ENCODE data around the gene TAF11L3. TPM values are rescaled to one million over a fixed set of nuclear protein-coding genes. Genes with fewer than 3 reads are reported as not detected.
"Not testable (repeated sequence)": the region's sequence is repeated elsewhere in the genome, so short reads cannot be mapped to it uniquely, and the experiment has no call there.

The TAF11L3 gene
- not detected for total RNA-seq
- not detected for polyA plus RNA-seq
- long read RNA-seq, donor 1, result 0 reads
- long read RNA-seq, donor 2, result 0 reads

- ATAC-seq (ENCODE audit: low FRiP score); H3K9me3 ChIP-seq (ENCODE audit: control insufficient read depth, low read length); H3K4me3 ChIP-seq (ENCODE audit: low read length in 2 of 2); intact Hi-C loops (cut with DNase I); H3K27ac ChIP-seq (ENCODE audit: low read depth in 1 of 2, low read length in 2 of 2); DNase-seq; H3K36me3 ChIP-seq (ENCODE audit: control insufficient read depth in 1 of 2, insufficient read depth in 2 of 2, low read length in 1 of 2); H3K4me1 ChIP-seq (ENCODE audit: control insufficient read depth in 1 of 2, insufficient read depth in 2 of 2, low read length in 2 of 2); H3K27me3 ChIP-seq (ENCODE audit: control insufficient read depth in 1 of 2, insufficient read depth in 2 of 2, low read length in 1 of 2): not testable (repeated sequence)
- no CpG with 5 or more reads among the region's 15 CpGs for WGBS, 2 donors
Observed at GRCh38 chr5:17518067-17518466, at the start of gene TAF11L3. TSS of gene TAF11L3 (plus strand) at chr5:17518367.

- intact Hi-C loops (cut with DNase I), result no loop called here
- Histone ChIP-seq H3K4me1 (ENCODE audit: control insufficient read depth in 1 of 2, insufficient read depth in 2 of 2, low read length in 2 of 2) (no peaks in the 10 kb centered on the region), H3K9me3 (ENCODE audit: control insufficient read depth, low read length) (peaks cover 3% of the 10 kb centered on the region), H3K36me3 (ENCODE audit: control insufficient read depth in 1 of 2, insufficient read depth in 2 of 2, low read length in 1 of 2) (no peaks in the 10 kb centered on the region), H3K4me3 (ENCODE audit: low read length in 2 of 2) (no peak overlapping the region), H3K27me3 (ENCODE audit: control insufficient read depth in 1 of 2, insufficient read depth in 2 of 2, low read length in 1 of 2) (no peaks in the 10 kb centered on the region), H3K27ac (ENCODE audit: low read depth in 1 of 2, low read length in 2 of 2) (no peak overlapping the region)
- no peak for ATAC-seq (ENCODE audit: low FRiP score)
- no peak for DNase-seq
Observed at GRCh38 chr5:17470064-17470463, 48.1 kb upstream of the TAF11L3 start.

GRCh38 chr5:17475064-17475463, 43.1 kb upstream of the TAF11L3 start:
- ATAC-seq (ENCODE audit: low FRiP score); H3K4me3 ChIP-seq (ENCODE audit: low read length in 2 of 2); intact Hi-C loops (cut with DNase I): not testable (repeated sequence)

GRCh38 chr5:17477043-17477442, 41.1 kb upstream of the TAF11L3 start:
- 85 to 88% methylated on average over 3 of the region's 3 CpGs for WGBS, 2 donors
- no peak for ATAC-seq (ENCODE audit: low FRiP score)
- intact Hi-C loops (cut with DNase I), result no loop called here
- no peak overlapping the region for H3K27ac ChIP-seq (ENCODE audit: low read depth in 1 of 2, low read length in 2 of 2)
- H3K36me3 ChIP-seq (ENCODE audit: control insufficient read depth in 1 of 2, insufficient read depth in 2 of 2, low read length in 1 of 2), result no peaks in the 10 kb centered on the region
- H3K4me1 ChIP-seq (ENCODE audit: control insufficient read depth in 1 of 2, insufficient read depth in 2 of 2, low read length in 2 of 2), result no peaks in the 10 kb centered on the region
- no peaks in the 10 kb centered on the region for H3K27me3 ChIP-seq (ENCODE audit: control insufficient read depth in 1 of 2, insufficient read depth in 2 of 2, low read length in 1 of 2)
- DNase-seq, result no peak
- no peaks in the 10 kb centered on the region for H3K9me3 ChIP-seq (ENCODE audit: control insufficient read depth, low read length)
- H3K4me3 ChIP-seq (ENCODE audit: low read length in 2 of 2), result no peak overlapping the region

More at GRCh38 chr5:17475064-17475463, 43.1 kb upstream of the TAF11L3 start:
- H3K27ac ChIP-seq (ENCODE audit: low read depth in 1 of 2, low read length in 2 of 2); H3K4me1 ChIP-seq (ENCODE audit: control insufficient read depth in 1 of 2, insufficient read depth in 2 of 2, low read length in 2 of 2); DNase-seq; H3K36me3 ChIP-seq (ENCODE audit: control insufficient read depth in 1 of 2, insufficient read depth in 2 of 2, low read length in 1 of 2); H3K9me3 ChIP-seq (ENCODE audit: control insufficient read depth, low read length); H3K27me3 ChIP-seq (ENCODE audit: control insufficient read depth in 1 of 2, insufficient read depth in 2 of 2, low read length in 1 of 2): not testable (repeated sequence)

- H3K4me3 ChIP-seq (ENCODE audit: low read length in 2 of 2), result no peak overlapping the region
- no peaks in the 10 kb centered on the region for H3K9me3 ChIP-seq (ENCODE audit: control insufficient read depth, low read length)
- H3K27me3 ChIP-seq (ENCODE audit: control insufficient read depth in 1 of 2, insufficient read depth in 2 of 2, low read length in 1 of 2), result no peaks in the 10 kb centered on the region
- 56 to 61% methylated on average over 7 of the region's 7 CpGs for WGBS, 2 donors
- no peaks in the 10 kb centered on the region for H3K36me3 ChIP-seq (ENCODE audit: control insufficient read depth in 1 of 2, insufficient read depth in 2 of 2, low read length in 1 of 2)
- no peak overlapping the region for H3K27ac ChIP-seq (ENCODE audit: low read depth in 1 of 2, low read length in 2 of 2)
- no peak for DNase-seq
- H3K4me1 ChIP-seq (ENCODE audit: control insufficient read depth in 1 of 2, insufficient read depth in 2 of 2, low read length in 2 of 2), result no peaks in the 10 kb centered on the region
- no peak for ATAC-seq (ENCODE audit: low FRiP score)
- intact Hi-C loops (cut with DNase I), result no loop called here
Observed at GRCh38 chr5:17477573-17478265, 40.4 kb upstream of the TAF11L3 start.

GRCh38 chr5:17481378-17481777, 36.8 kb upstream of the TAF11L3 start:
- Histone ChIP-seq H3K27ac (ENCODE audit: low read depth in 1 of 2, low read length in 2 of 2) (no peak overlapping the region), H3K9me3 (ENCODE audit: control insufficient read depth, low read length) (no peaks in the 10 kb centered on the region), H3K4me3 (ENCODE audit: low read length in 2 of 2) (no peak overlapping the region), H3K4me1 (ENCODE audit: control insufficient read depth in 1 of 2, insufficient read depth in 2 of 2, low read length in 2 of 2) (no peaks in the 10 kb centered on the region), H3K36me3 (ENCODE audit: control insufficient read depth in 1 of 2, insufficient read depth in 2 of 2, low read length in 1 of 2) (no peaks in the 10 kb centered on the region), H3K27me3 (ENCODE audit: control insufficient read depth in 1 of 2, insufficient read depth in 2 of 2, low read length in 1 of 2) (no peaks in the 10 kb centered on the region)
- DNase-seq (no peak), ATAC-seq (ENCODE audit: low FRiP score) (no peak)
- 71 to 73% methylated on average over 4 of the region's 4 CpGs for WGBS, 2 donors
- intact Hi-C loops (cut with DNase I), result no loop called here

DNA sequence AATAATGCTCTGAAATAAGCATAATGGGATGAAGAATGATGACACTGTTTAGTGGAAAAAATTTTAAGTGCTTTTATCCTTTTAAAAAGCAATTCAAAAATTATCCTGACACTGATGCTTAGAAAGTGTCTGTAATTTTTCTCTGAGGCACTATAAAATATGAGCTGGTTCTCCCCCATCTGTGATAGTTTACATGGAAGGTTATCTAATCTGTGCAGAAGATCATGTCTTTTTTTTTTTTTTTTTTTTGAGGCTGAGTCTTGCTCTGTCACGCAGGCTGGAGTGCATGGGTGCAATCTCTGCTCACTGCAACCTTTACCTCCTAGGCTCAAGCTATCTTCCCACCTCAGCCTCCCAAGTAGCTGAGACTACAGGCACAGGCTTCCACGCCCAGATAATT, 35.4 kb upstream of the TAF11L3 start:
- ATAC-seq (ENCODE audit: low FRiP score), result no peak
- no peak overlapping the region for H3K27ac ChIP-seq (ENCODE audit: low read depth in 1 of 2, low read length in 2 of 2)
- no peak for DNase-seq
- 75 to 82% methylated on average over 2 of the region's 2 CpGs for WGBS, 2 donors
- intact Hi-C loops (cut with DNase I), result no loop called here
- H3K4me1 ChIP-seq (ENCODE audit: control insufficient read depth in 1 of 2, insufficient read depth in 2 of 2, low read length in 2 of 2), result no peaks in the 10 kb centered on the region
- H3K27me3 ChIP-seq (ENCODE audit: control insufficient read depth in 1 of 2, insufficient read depth in 2 of 2, low read length in 1 of 2), result no peaks in the 10 kb centered on the region
- H3K36me3 ChIP-seq (ENCODE audit: control insufficient read depth in 1 of 2, insufficient read depth in 2 of 2, low read length in 1 of 2), result no peaks in the 10 kb centered on the region
- H3K9me3 ChIP-seq (ENCODE audit: control insufficient read depth, low read length), result no peaks in the 10 kb centered on the region
- no peak overlapping the region for H3K4me3 ChIP-seq (ENCODE audit: low read length in 2 of 2)

- H3K4me1 ChIP-seq (ENCODE audit: control insufficient read depth in 1 of 2, insufficient read depth in 2 of 2, low read length in 2 of 2); H3K9me3 ChIP-seq (ENCODE audit: control insufficient read depth, low read length); H3K27me3 ChIP-seq (ENCODE audit: control insufficient read depth in 1 of 2, insufficient read depth in 2 of 2, low read length in 1 of 2); DNase-seq; intact Hi-C loops (cut with DNase I); ATAC-seq (ENCODE audit: low FRiP score); H3K4me3 ChIP-seq (ENCODE audit: low read length in 2 of 2); H3K36me3 ChIP-seq (ENCODE audit: control insufficient read depth in 1 of 2, insufficient read depth in 2 of 2, low read length in 1 of 2); H3K27ac ChIP-seq (ENCODE audit: low read depth in 1 of 2, low read length in 2 of 2): not testable (repeated sequence)
- 96% methylated on average over 10 of the region's 10 CpGs for WGBS, 2 donors
Observed at GRCh38 chr5:17486464-17487173, 31.5 kb upstream of the TAF11L3 start.

GRCh38 chr5:17487174-17487512, 31.0 kb upstream of the TAF11L3 start:
- Histone ChIP-seq H3K4me3 (ENCODE audit: low read length in 2 of 2) (no peak overlapping the region), H3K27ac (ENCODE audit: low read depth in 1 of 2, low read length in 2 of 2) (no peak overlapping the region), H3K36me3 (ENCODE audit: control insufficient read depth in 1 of 2, insufficient read depth in 2 of 2, low read length in 1 of 2) (no peaks in the 10 kb centered on the region), H3K9me3 (ENCODE audit: control insufficient read depth, low read length) (no peaks in the 10 kb centered on the region), H3K4me1 (ENCODE audit: control insufficient read depth in 1 of 2, insufficient read depth in 2 of 2, low read length in 2 of 2) (no peaks in the 10 kb centered on the region), H3K27me3 (ENCODE audit: control insufficient read depth in 1 of 2, insufficient read depth in 2 of 2, low read length in 1 of 2) (no peaks in the 10 kb centered on the region)
- no peak for ATAC-seq (ENCODE audit: low FRiP score)
- intact Hi-C loops (cut with DNase I), result no loop called here
- DNase-seq, result no peak
- WGBS, 2 donors, result 93 to 97% methylated on average over 1 of the region's 1 CpG
